ENCODE data around the gene CPSF3.

DNA sequence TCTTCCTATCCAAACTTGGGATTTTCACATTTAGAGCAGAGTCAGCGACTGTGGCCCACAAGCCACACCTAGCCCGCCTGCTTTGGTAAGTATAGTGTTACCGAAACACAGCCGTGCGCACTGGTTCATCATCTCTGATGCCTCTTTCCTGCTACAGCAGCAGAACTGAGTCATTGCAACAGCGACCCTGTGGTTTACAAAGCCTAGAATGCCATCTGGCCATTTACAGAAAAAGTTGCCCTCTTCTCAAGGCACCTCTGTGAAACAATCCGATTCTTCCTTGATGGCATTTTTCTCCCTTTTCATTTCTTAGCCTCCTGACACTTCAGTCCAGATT lies 40.2 kb downstream of the CPSF3 start:
- TF ChIP-seq, protein P1, sequence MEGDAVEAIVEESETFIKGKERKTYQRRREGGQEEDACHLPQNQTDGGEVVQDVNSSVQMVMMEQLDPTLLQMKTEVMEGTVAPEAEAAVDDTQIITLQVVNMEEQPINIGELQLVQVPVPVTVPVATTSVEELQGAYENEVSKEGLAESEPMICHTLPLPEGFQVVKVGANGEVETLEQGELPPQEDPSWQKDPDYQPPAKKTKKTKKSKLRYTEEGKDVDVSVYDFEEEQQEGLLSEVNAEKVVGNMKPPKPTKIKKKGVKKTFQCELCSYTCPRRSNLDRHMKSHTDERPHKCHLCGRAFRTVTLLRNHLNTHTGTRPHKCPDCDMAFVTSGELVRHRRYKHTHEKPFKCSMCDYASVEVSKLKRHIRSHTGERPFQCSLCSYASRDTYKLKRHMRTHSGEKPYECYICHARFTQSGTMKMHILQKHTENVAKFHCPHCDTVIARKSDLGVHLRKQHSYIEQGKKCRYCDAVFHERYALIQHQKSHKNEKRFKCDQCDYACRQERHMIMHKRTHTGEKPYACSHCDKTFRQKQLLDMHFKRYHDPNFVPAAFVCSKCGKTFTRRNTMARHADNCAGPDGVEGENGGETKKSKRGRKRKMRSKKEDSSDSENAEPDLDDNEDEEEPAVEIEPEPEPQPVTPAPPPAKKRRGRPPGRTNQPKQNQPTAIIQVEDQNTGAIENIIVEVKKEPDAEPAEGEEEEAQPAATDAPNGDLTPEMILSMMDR (conservative IDR thresholded peaks at IDR 0.05; ENCODE audit: low read length), result no peak
- TF ChIP-seq EZH2phosphoT487 (IDR thresholded peaks at IDR 0.05; ENCODE audit: borderline replicate concordance), result no peak
